Panc1 (cell line): Measurements from ENCODE around the gene PLET1.

Experiments
- POLR2AphosphoS5 ChIP-seq: IDR thresholded peaks from 2 replicates; pipeline ENCODE4 v1.6.1; 2012; ENCODE audit warnings: mild to moderate bottlenecking, low read depth, low read length, moderate library complexity
- TF ChIP-seq, protein P1 (sequence below): fragments of 450-650 bp; IDR thresholded peaks from 2 replicates; pipeline ENCODE4 v1.5.1; 2017; ENCODE audit warnings: mild to moderate bottlenecking

GRCh38 chr11:112238041-112238440, 22.6 kb downstream of the PLET1 start:
- TF ChIP-seq POLR2AphosphoS5: no peak; the same call in 1 of the 2 replicates
- TF ChIP-seq, protein P1, sequence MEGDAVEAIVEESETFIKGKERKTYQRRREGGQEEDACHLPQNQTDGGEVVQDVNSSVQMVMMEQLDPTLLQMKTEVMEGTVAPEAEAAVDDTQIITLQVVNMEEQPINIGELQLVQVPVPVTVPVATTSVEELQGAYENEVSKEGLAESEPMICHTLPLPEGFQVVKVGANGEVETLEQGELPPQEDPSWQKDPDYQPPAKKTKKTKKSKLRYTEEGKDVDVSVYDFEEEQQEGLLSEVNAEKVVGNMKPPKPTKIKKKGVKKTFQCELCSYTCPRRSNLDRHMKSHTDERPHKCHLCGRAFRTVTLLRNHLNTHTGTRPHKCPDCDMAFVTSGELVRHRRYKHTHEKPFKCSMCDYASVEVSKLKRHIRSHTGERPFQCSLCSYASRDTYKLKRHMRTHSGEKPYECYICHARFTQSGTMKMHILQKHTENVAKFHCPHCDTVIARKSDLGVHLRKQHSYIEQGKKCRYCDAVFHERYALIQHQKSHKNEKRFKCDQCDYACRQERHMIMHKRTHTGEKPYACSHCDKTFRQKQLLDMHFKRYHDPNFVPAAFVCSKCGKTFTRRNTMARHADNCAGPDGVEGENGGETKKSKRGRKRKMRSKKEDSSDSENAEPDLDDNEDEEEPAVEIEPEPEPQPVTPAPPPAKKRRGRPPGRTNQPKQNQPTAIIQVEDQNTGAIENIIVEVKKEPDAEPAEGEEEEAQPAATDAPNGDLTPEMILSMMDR: no peak
